ENCODE data around the gene DENND10.
"Not testable (repeated sequence)": the region's sequence is repeated elsewhere in the genome, so short reads cannot be mapped to it uniquely, and the experiment has no call there.

DENND10 gene

GRCh38 chr10:119151601-119152000, 47.7 kb downstream of the DENND10 start:
- H3K27ac ChIP-seq (replicated peaks; ENCODE audit: low read length); H3K23ac ChIP-seq (ENCODE audit: low read depth, low read length, poor library complexity): not testable (repeated sequence)

GRCh38 chr10:119153041-119153440, 49.1 kb downstream of the DENND10 start:
- no peak overlapping the region for H3K23ac ChIP-seq (ENCODE audit: low read depth, low read length, poor library complexity)
- no peak overlapping the region for H2BK120ac ChIP-seq (ENCODE audit: low read depth, low read length)
- no peak overlapping the region for H3K4me2 ChIP-seq (ENCODE audit: insufficient read depth, low read length, poor library complexity, severe bottlenecking)
- no peak overlapping the region for H3K14ac ChIP-seq (ENCODE audit: low read length)
- no peaks in the 10 kb centered on the region for H3K27me3 ChIP-seq (ENCODE audit: control insufficient read depth in 3 of 3, insufficient read depth in 3 of 3, low read depth in 1 of 3, low read length in 3 of 3)
- H2AFZ ChIP-seq (ENCODE audit: low read length) = no peak overlapping the region
- no peak overlapping the region for H2BK15ac ChIP-seq (ENCODE audit: low read length)
- no peak overlapping the region for H3K9ac ChIP-seq (ENCODE audit: low read depth, low read length, poor library complexity)
- no peak overlapping the region for H3K18ac ChIP-seq (ENCODE audit: low read length)
- H2BK5ac ChIP-seq (ENCODE audit: low read length) = no peak overlapping the region
- no peak overlapping the region for H2BK12ac ChIP-seq (ENCODE audit: low read length)
- no peak overlapping the region for H3K4ac ChIP-seq (ENCODE audit: low read length)
- H3K36me3 ChIP-seq (replicated peaks in 1 of 2; ENCODE audit: control insufficient read depth in 2 of 2, insufficient read depth in 2 of 2, low read length in 2 of 2) = peaks cover 11 to 69% of the 10 kb centered on the region in 2 donors
- peaks cover 0 to 1% of the 10 kb centered on the region in 2 donors for H3K9me3 ChIP-seq (replicated peaks in 1 of 2; ENCODE audit: control insufficient read depth in 2 of 2, insufficient read depth in 1 of 2, low read depth in 1 of 2, low read length in 2 of 2)
- H2AK5ac ChIP-seq (ENCODE audit: low read depth, low read length) = no peak overlapping the region
- no peaks in the 10 kb centered on the region for H3K4me1 ChIP-seq (ENCODE audit: control insufficient read depth in 2 of 2, insufficient read depth in 1 of 2, low read depth in 1 of 2, low read length in 2 of 2)
- no CpG with 5 or more reads among the region's 5 CpGs for WGBS, 2 donors (ENCODE audit: extremely low coverage in 2 of 2, insufficient read length in 2 of 2, insufficient replicate concordance in 1 of 2)
- H3K79me1 ChIP-seq (ENCODE audit: low read depth, low read length) = no peaks in the 10 kb centered on the region
- H4K8ac ChIP-seq (ENCODE audit: low read depth, low read length) = no peak overlapping the region
- DNase-seq (ENCODE audit: low spot score) = no peak
- no peak overlapping the region for H3K4me3 ChIP-seq (ENCODE audit: low read length in 2 of 2)
- no peak overlapping the region for H4K91ac ChIP-seq (ENCODE audit: low read depth, low read length, poor library complexity)
- no peak overlapping the region for H3K27ac ChIP-seq (replicated peaks; ENCODE audit: low read length)

More at GRCh38 chr10:119151601-119152000, 47.7 kb downstream of the DENND10 start:
- H3K9me3 ChIP-seq (replicated peaks in 1 of 2; ENCODE audit: control insufficient read depth in 2 of 2, insufficient read depth in 1 of 2, low read depth in 1 of 2, low read length in 2 of 2); H2BK15ac ChIP-seq (ENCODE audit: low read length); DNase-seq (ENCODE audit: low spot score); H3K14ac ChIP-seq (ENCODE audit: low read length); H2BK5ac ChIP-seq (ENCODE audit: low read length); H4K91ac ChIP-seq (ENCODE audit: low read depth, low read length, poor library complexity); H3K4me2 ChIP-seq (ENCODE audit: insufficient read depth, low read length, poor library complexity, severe bottlenecking); H3K9ac ChIP-seq (ENCODE audit: low read depth, low read length, poor library complexity); H3K18ac ChIP-seq (ENCODE audit: low read length); H3K4ac ChIP-seq (ENCODE audit: low read length); H2AK5ac ChIP-seq (ENCODE audit: low read depth, low read length); H4K8ac ChIP-seq (ENCODE audit: low read depth, low read length); H2BK12ac ChIP-seq (ENCODE audit: low read length); H2AFZ ChIP-seq (ENCODE audit: low read length); H3K4me3 ChIP-seq (ENCODE audit: low read length in 2 of 2); H2BK120ac ChIP-seq (ENCODE audit: low read depth, low read length); H3K79me1 ChIP-seq (ENCODE audit: low read depth, low read length); H3K4me1 ChIP-seq (ENCODE audit: control insufficient read depth in 2 of 2, insufficient read depth in 1 of 2, low read depth in 1 of 2, low read length in 2 of 2); H3K27me3 ChIP-seq (ENCODE audit: control insufficient read depth in 3 of 3, insufficient read depth in 3 of 3, low read depth in 1 of 3, low read length in 3 of 3): not testable (repeated sequence)
- no CpG with 5 or more reads among the region's 6 CpGs for WGBS, 2 donors (ENCODE audit: extremely low coverage in 2 of 2, insufficient read length in 2 of 2, insufficient replicate concordance in 1 of 2)
- H3K36me3 ChIP-seq (replicated peaks in 1 of 2; ENCODE audit: control insufficient read depth in 2 of 2, insufficient read depth in 2 of 2, low read length in 2 of 2) = peaks cover 10 to 71% of the 10 kb centered on the region in 2 donors

GRCh38 chr10:119153661-119154060, 49.7 kb downstream of the DENND10 start:
- Histone ChIP-seq H3K9me3 (replicated peaks in 1 of 2; ENCODE audit: control insufficient read depth in 2 of 2, insufficient read depth in 1 of 2, low read depth in 1 of 2, low read length in 2 of 2) (peaks cover 0 to 1% of the 10 kb centered on the region in 2 donors), H3K14ac (ENCODE audit: low read length) (no peak overlapping the region), H3K23ac (ENCODE audit: low read depth, low read length, poor library complexity) (no peak overlapping the region), H3K79me1 (ENCODE audit: low read depth, low read length) (no peaks in the 10 kb centered on the region), H3K36me3 (replicated peaks in 1 of 2; ENCODE audit: control insufficient read depth in 2 of 2, insufficient read depth in 2 of 2, low read length in 2 of 2) (peaks cover 11 to 72% of the 10 kb centered on the region in 2 donors), H3K4ac (ENCODE audit: low read length) (no peak overlapping the region), H2BK15ac (ENCODE audit: low read length) (no peak overlapping the region), H2AK5ac (ENCODE audit: low read depth, low read length) (no peak overlapping the region), H3K18ac (ENCODE audit: low read length) (no peak overlapping the region), H2BK5ac (ENCODE audit: low read length) (no peak overlapping the region), H3K4me2 (ENCODE audit: insufficient read depth, low read length, poor library complexity, severe bottlenecking) (no peak overlapping the region), H2AFZ (ENCODE audit: low read length) (no peak overlapping the region), H4K8ac (ENCODE audit: low read depth, low read length) (no peak overlapping the region), H3K27me3 (ENCODE audit: control insufficient read depth in 3 of 3, insufficient read depth in 3 of 3, low read depth in 1 of 3, low read length in 3 of 3) (no peaks in the 10 kb centered on the region), H3K9ac (ENCODE audit: low read depth, low read length, poor library complexity) (no peak overlapping the region), H2BK120ac (ENCODE audit: low read depth, low read length) (no peak overlapping the region), H4K91ac (ENCODE audit: low read depth, low read length, poor library complexity) (no peak overlapping the region), H3K27ac (replicated peaks; ENCODE audit: low read length) (no peak overlapping the region), H3K4me1 (ENCODE audit: control insufficient read depth in 2 of 2, insufficient read depth in 1 of 2, low read depth in 1 of 2, low read length in 2 of 2) (no peaks in the 10 kb centered on the region), H3K4me3 (ENCODE audit: low read length in 2 of 2) (peak overlapping the region in 1 of 2 donors; percentile 9), H2BK12ac (ENCODE audit: low read length) (no peak overlapping the region)
- WGBS, 2 donors (ENCODE audit: extremely low coverage in 2 of 2, insufficient read length in 2 of 2, insufficient replicate concordance in 1 of 2) = no CpG with 5 or more reads among the region's 12 CpGs
- DNase-seq (ENCODE audit: low spot score) = no peak

GRCh38 chr10:119159332-119159731, 55.4 kb downstream of the DENND10 start:
- Histone ChIP-seq H3K36me3 (replicated peaks in 1 of 2; ENCODE audit: control insufficient read depth in 2 of 2, insufficient read depth in 2 of 2, low read length in 2 of 2) (peaks cover 10 to 61% of the 10 kb centered on the region in 2 donors), H3K9ac (ENCODE audit: low read depth, low read length, poor library complexity) (no peak overlapping the region), H3K4me2 (ENCODE audit: insufficient read depth, low read length, poor library complexity, severe bottlenecking) (no peak overlapping the region), H3K4ac (ENCODE audit: low read length) (no peak overlapping the region), H3K4me3 (ENCODE audit: low read length in 2 of 2) (no peak overlapping the region), H2BK120ac (ENCODE audit: low read depth, low read length) (no peak overlapping the region), H3K4me1 (ENCODE audit: control insufficient read depth in 2 of 2, insufficient read depth in 1 of 2, low read depth in 1 of 2, low read length in 2 of 2) (no peaks in the 10 kb centered on the region), H3K9me3 (replicated peaks in 1 of 2; ENCODE audit: control insufficient read depth in 2 of 2, insufficient read depth in 1 of 2, low read depth in 1 of 2, low read length in 2 of 2) (no peaks in the 10 kb centered on the region), H2BK12ac (ENCODE audit: low read length) (no peak overlapping the region), H3K14ac (ENCODE audit: low read length) (no peak overlapping the region), H3K18ac (ENCODE audit: low read length) (no peak overlapping the region), H4K8ac (ENCODE audit: low read depth, low read length) (no peak overlapping the region), H2BK5ac (ENCODE audit: low read length) (no peak overlapping the region), H2AK5ac (ENCODE audit: low read depth, low read length) (no peak overlapping the region), H3K27me3 (ENCODE audit: control insufficient read depth in 3 of 3, insufficient read depth in 3 of 3, low read depth in 1 of 3, low read length in 3 of 3) (no peaks in the 10 kb centered on the region), H4K91ac (ENCODE audit: low read depth, low read length, poor library complexity) (no peak overlapping the region), H2BK15ac (ENCODE audit: low read length) (no peak overlapping the region), H3K23ac (ENCODE audit: low read depth, low read length, poor library complexity) (no peak overlapping the region), H3K27ac (replicated peaks; ENCODE audit: low read length) (no peak overlapping the region), H3K79me1 (ENCODE audit: low read depth, low read length) (no peaks in the 10 kb centered on the region), H2AFZ (ENCODE audit: low read length) (no peak overlapping the region)
- WGBS, 2 donors (ENCODE audit: extremely low coverage in 2 of 2, insufficient read length in 2 of 2, insufficient replicate concordance in 1 of 2) = no CpG with 5 or more reads among the region's 8 CpGs
- no peak for DNase-seq (ENCODE audit: low spot score)
